ENCODE results near the gene ENHO.

The ENHO gene

GRCh38 chr9:34490760-34491159 lies 32.0 kb downstream of the ENHO start:
- H3K4me1 ChIP-seq (ENCODE audit: low read depth, poor library complexity, severe bottlenecking): no peaks in the 10 kb centered on the region

GRCh38 chr9:34490360-34490759 lies 32.4 kb downstream of the ENHO start:
- Histone ChIP-seq H3K27ac (no peak overlapping the region), H3K79me2 (ENCODE audit: insufficient read depth, low read depth) (no peaks in the 10 kb centered on the region), H3K9ac (no peak overlapping the region), H3K4me1 (ENCODE audit: low read depth, poor library complexity, severe bottlenecking) (no peaks in the 10 kb centered on the region), H2AFZ (ENCODE audit: low read depth) (no peak overlapping the region), H3K27me3 (ENCODE audit: insufficient read depth, low read depth) (no peaks in the 10 kb centered on the region), H3K4me2 (no peak overlapping the region), H3K4me3 (IDR thresholded peaks at IDR 0.05; ENCODE audit: insufficient read depth, low read depth, low read length) (no peak overlapping the region), H3K36me3 (ENCODE audit: insufficient read depth) (no peaks in the 10 kb centered on the region), H4K20me1 (ENCODE audit: insufficient read depth) (no peaks in the 10 kb centered on the region)
- no peak for TF ChIP-seq CTCF (conservative IDR thresholded peaks at IDR 0.05; ENCODE audit: low read depth, low read length)

More at GRCh38 chr9:34490760-34491159, 32.0 kb downstream of the ENHO start:
- no peaks in the 10 kb centered on the region for H3K36me3 ChIP-seq (ENCODE audit: insufficient read depth)
- H3K4me2 ChIP-seq: no peak overlapping the region
- no peaks in the 10 kb centered on the region for H4K20me1 ChIP-seq (ENCODE audit: insufficient read depth)
- H3K27ac ChIP-seq: no peak overlapping the region
- TF ChIP-seq CTCF (conservative IDR thresholded peaks at IDR 0.05; ENCODE audit: low read depth, low read length): no peak
- H3K79me2 ChIP-seq (ENCODE audit: insufficient read depth, low read depth): no peaks in the 10 kb centered on the region
- H3K9ac ChIP-seq: no peak overlapping the region
- no peak overlapping the region for H2AFZ ChIP-seq (ENCODE audit: low read depth)
- no peaks in the 10 kb centered on the region for H3K27me3 ChIP-seq (ENCODE audit: insufficient read depth, low read depth)
- H3K4me3 ChIP-seq (IDR thresholded peaks at IDR 0.05; ENCODE audit: insufficient read depth, low read depth, low read length): no peak overlapping the region

GRCh38 chr9:34486572-34486971 lies 36.2 kb downstream of the ENHO start:
- Histone ChIP-seq H3K27ac (no peak overlapping the region), H3K27me3 (ENCODE audit: insufficient read depth, low read depth) (no peaks in the 10 kb centered on the region), H3K9ac (no peak overlapping the region)

GRCh38 chr9:34485822-34486221 lies 37.0 kb downstream of the ENHO start:
- H3K4me1 ChIP-seq (ENCODE audit: low read depth, poor library complexity, severe bottlenecking): no peaks in the 10 kb centered on the region
- no peak overlapping the region for H2AFZ ChIP-seq (ENCODE audit: low read depth)
- H3K9ac ChIP-seq: no peak overlapping the region
- no peaks in the 10 kb centered on the region for H3K79me2 ChIP-seq (ENCODE audit: insufficient read depth, low read depth)
- no peaks in the 10 kb centered on the region for H3K36me3 ChIP-seq (ENCODE audit: insufficient read depth)
- no peaks in the 10 kb centered on the region for H4K20me1 ChIP-seq (ENCODE audit: insufficient read depth)
- no peaks in the 10 kb centered on the region for H3K27me3 ChIP-seq (ENCODE audit: insufficient read depth, low read depth)
- H3K4me3 ChIP-seq (IDR thresholded peaks at IDR 0.05; ENCODE audit: insufficient read depth, low read depth, low read length): no peak overlapping the region
- no peak overlapping the region for H3K27ac ChIP-seq
- H3K4me2 ChIP-seq: no peak overlapping the region
- TF ChIP-seq CTCF (conservative IDR thresholded peaks at IDR 0.05; ENCODE audit: low read depth, low read length): no peak

More at GRCh38 chr9:34486572-34486971, 36.2 kb downstream of the ENHO start:
- TF ChIP-seq CTCF (conservative IDR thresholded peaks at IDR 0.05; ENCODE audit: low read depth, low read length): no peak
- Histone ChIP-seq H4K20me1 (ENCODE audit: insufficient read depth) (no peaks in the 10 kb centered on the region), H3K4me3 (IDR thresholded peaks at IDR 0.05; ENCODE audit: insufficient read depth, low read depth, low read length) (no peak overlapping the region), H3K4me1 (ENCODE audit: low read depth, poor library complexity, severe bottlenecking) (no peaks in the 10 kb centered on the region), H3K79me2 (ENCODE audit: insufficient read depth, low read depth) (no peaks in the 10 kb centered on the region), H3K4me2 (no peak overlapping the region), H2AFZ (ENCODE audit: low read depth) (no peak overlapping the region), H3K36me3 (ENCODE audit: insufficient read depth) (no peaks in the 10 kb centered on the region)
